HepG2 (cell line): Measurements from ENCODE around the gene MXRA8.

Experiments
- ATF7-NPFF ChIP-seq: sonication (generic); formaldehyde crosslinking; IDR thresholded peaks from 2 replicates; pipeline ENCODE4 v1.8.1; 2023; ENCODE audit warnings: mild to moderate bottlenecking, low read depth, missing genetic modification reagents, moderate library complexity
- CCAR2 ChIP-seq: fragments of 200-400 bp; formaldehyde crosslinking; optimal IDR thresholded peaks from 2 replicates; pipeline ENCODE3; 2018; ENCODE audit warnings: low read depth, mild to moderate bottlenecking, low read length, moderate library complexity
- GABPA ChIP-seq, 2 experiments: IDR thresholded peaks; 2 replicates each; pipeline ENCODE4 v1.6.1; 2011 to 2016; ENCODE audit warnings: low read depth in 2 of 2, low read length in 1 of 2, missing biosample characterization in 1 of 2, missing genetic modification characterization in 1 of 2
- POLR2A ChIP-seq, 2 experiments: IDR thresholded peaks; 2 replicates each; pipeline ENCODE4 v1.6.1; 2011; ENCODE audit warnings: low read depth in 2 of 2, low read length in 2 of 2, mild to moderate bottlenecking in 1 of 2, moderate library complexity in 1 of 2; ENCODE audit not compliant: insufficient read depth in 1 of 2
- STAT5B ChIP-seq: sonication (generic); formaldehyde crosslinking; IDR thresholded peaks from 2 replicates; pipeline ENCODE4 v1.4.0; 2020; ENCODE audit warnings: missing genetic modification reagents
- TF ChIP-seq, protein P1 (sequence below): sonication (generic); formaldehyde crosslinking; IDR thresholded peaks from 2 replicates; pipeline ENCODE4 v1.5.0; 2020; ENCODE audit warnings: missing genetic modification reagents, mild to moderate bottlenecking, borderline replicate concordance

DNA sequence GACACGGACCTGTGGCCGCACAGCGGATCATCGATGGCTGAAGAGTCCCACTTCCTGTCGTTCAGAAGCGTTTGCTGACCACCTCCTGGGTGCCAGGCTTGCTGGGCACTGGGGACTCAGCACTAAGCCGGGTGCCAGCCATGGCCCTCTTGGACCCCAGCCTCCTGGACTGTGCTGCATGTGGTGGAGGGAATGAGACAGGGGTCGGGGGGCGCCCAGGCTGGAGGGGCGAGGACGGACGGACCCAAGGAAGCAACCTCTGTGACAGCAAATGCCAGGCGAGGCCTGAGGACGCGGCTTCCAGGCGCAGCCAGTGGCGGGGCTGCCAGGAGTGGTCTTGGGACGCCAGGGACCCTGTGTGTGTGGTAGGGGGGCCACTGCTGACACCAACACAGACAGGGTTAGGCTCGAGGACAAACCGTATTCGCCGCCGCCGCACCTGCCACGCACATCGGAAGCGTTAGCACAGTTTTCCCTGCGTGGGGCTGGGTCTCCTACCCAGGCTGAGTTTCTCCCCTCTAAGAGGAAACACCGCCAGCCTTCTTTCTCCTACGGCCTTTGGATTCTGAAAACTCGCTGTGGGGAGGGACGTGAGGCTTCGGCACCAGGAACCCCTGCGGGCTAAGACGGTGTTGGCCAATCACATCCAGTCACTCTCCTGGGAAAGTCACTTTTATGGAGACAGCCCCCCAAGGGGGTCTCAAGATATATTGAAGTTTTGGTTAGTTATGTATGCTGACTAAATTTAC, 3.1 kb upstream of the MXRA8 start:
- TF ChIP-seq, protein P1, sequence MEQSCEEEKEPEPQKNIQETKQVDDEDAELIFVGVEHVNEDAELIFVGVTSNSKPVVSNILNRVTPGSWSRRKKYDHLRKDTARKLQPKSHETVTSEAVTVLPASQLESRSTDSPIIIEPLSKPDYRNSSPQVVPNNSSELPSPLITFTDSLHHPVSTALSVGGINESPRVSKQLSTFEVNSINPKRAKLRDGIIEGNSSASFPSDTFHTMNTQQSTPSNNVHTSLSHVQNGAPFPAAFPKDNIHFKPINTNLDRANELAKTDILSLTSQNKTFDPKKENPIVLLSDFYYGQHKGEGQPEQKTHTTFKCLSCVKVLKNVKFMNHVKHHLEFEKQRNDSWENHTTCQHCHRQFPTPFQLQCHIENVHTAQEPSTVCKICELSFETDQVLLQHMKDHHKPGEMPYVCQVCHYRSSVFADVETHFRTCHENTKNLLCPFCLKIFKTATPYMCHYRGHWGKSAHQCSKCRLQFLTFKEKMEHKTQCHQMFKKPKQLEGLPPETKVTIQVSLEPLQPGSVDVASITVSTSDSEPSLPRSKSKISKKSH = no peak
- no peak for TF ChIP-seq STAT5B (CRISPR knock-in tag)
- TF ChIP-seq GABPA (IDR thresholded peaks at IDR 0.05; ENCODE audit: low read depth, low read length) = no peak
- no peak for TF ChIP-seq GABPA (CRISPR knock-in tag; IDR thresholded peaks at IDR 0.05; ENCODE audit: low read depth)
- no peak for TF ChIP-seq POLR2A (IDR thresholded peaks at IDR 0.05; ENCODE audit: insufficient read depth in 1 of 2, low read depth in 2 of 2, low read length in 2 of 2)
- no peak for TF ChIP-seq ATF7-NPFF (CRISPR knock-in tag)
- no peak for TF ChIP-seq CCAR2
